NOMO-1 treated with dmso at 0.1 percent for 144 hours (cell line): ENCODE measurements around the gene ZBTB25.

ENCODE experiments used
- DNase-seq: peaks from one replicate; lab custom pipeline; 2025; ENCODE audit not compliant: unreplicated experiment; lab: John Stamatoyannopoulos, UW

ZBTB25 gene

DNA sequence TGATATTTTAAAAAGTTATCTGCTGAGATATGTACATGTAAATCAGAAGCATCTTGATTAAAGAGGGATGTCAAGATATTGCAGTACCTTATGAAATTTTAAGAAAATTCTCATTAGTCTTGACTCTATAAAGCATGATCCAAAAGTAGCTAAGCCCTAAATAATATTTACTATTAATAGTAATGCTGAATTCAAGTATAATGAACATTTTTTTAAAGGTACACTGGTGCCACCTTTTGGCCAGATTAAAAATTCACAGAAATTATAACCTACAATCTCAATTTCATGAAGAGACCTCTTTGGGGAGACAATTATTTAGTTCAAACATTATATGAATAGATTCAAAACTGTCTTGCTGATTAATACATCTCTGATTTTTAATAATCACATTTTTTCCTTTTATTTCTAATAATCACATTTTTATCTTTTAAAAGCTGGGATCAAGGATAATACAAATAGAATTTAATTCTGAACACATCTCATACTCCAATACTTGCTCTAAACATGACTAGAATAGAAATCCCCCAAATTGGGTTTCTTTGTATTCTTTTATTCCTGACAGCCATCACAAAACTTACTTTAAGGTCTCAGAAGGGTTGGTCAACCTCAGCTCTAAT is 24.9 kb downstream of the ZBTB25 start:
- DNase-seq: no peak

DNA sequence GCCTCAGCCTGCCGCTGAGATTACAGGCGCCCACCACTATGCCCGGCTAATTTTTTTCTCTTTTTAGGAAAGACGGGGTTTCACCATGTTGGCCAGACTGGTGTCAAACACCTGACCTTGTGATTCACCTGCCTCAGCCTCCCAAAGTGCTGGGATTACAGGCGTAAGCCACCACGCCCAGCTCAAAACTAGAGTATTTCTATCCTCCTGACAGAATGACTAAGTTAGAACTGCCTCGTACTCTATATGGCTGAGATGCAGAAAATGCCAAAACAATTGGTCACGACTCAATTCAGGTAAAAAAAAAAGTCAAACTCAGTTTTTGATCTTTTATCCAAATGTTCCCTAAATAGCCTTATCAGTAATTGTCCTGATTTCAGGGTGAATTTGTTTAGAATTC is 27.2 kb downstream of the ZBTB25 start:
- DNase-seq: no peak

GRCh38 chr14:64475585-64476273 is 27.9 kb downstream of the ZBTB25 start:
- DNase-seq: no peak

- no peak for DNase-seq
Measured at GRCh38 chr14:64474698-64475097, 28.9 kb downstream of the ZBTB25 start.

DNA sequence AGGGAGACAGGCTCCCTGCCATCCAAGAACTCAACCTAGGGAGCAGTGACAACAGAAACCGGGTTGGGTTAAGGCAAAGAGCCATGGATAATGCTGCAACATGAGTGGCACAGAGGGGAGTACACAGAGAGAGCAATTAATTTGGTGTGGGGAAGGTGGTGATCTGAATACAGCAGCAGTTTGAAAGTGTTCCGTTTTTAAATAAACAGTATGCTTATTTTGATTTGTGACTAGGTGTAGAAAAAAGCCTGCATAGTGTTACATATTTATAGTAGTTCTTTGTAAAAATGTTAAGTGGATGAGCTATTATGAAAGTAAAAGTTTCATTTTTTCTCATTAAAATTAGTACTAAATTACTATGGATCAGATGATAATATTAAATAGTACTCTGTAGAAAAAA is 29.6 kb downstream of the ZBTB25 start:
- DNase-seq: no peak

DNA sequence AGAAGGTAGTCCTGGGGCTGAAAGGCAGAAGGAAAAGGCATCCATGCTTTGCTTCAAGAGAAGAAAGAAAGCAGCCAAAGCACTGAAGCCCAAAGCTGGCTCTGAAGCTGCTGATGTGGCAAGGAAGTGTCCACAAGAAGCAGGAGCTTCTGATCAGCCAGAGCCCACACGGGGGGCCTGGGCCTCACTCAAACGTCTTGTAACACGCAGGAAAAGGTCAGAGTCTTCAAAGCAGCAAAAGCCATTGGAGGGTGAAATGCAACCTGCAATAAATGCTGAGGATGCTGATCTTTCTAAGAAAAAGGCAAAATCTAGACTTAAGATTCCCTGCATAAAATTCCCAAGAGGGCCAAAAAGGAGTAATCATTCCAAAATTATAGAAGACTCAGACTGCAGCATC is 35.2 kb downstream of the ZBTB25 start:
- DNase-seq: no peak

DNA sequence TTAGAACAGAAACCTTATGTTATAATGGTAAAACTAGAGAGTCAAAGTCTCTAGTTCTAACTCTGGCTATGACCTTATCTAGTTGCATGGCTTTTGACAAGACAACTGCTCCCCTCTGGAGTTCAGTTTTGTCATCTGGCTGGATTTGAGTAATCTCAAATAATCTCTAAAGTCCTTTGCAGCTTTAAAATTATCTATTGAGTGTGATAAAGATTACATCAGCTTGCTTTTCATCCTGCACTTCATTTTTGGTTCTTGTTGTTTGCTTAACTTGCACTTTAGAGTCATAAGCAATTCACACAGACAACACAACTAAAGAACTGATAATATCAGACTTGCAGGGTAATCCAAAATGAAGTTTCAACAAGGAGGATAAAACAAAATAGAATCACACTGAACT is 36.1 kb downstream of the ZBTB25 start:
- DNase-seq: no peak

GRCh38 chr14:64467101-64467500 is 36.5 kb downstream of the ZBTB25 start:
- no peak for DNase-seq

DNA sequence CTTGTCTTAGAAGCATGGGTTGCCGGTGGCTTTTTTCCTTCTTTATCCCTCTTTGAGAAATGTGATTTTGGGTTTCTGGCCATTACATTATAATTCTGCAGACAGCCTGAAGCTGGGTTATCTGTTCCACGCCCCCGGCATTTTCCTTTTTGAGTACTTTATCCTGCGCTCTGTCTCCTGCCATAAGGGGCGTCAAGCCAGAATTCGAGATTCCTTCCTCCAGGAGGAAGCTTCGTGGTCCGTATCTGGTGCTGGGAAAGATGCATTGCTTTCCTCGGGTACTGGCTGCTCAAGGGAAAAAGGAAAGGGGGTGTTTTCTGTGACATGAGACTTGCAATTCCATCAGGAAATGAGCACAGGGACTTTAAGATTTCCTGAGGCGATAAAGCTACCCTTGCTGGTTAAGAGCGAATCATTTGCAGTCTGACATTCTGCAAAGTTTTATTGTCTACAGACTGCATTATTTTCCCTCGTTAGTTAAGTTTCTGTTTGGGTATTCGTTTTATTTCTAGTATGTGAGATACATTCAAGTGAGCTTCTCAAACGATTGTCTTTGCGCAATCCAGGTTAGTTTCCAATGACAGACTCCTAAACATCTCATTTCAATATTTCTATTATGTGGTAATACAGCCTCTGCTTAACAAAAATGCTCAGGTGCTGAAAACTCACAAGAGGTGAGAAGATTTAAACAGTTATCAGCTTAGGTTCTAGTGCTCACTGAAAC is 37.6 kb downstream of the ZBTB25 start:
- no peak for DNase-seq

GRCh38 chr14:64465191-64465822 is 38.3 kb downstream of the ZBTB25 start, which contains the start of gene AKAP5:
Gene AKAP5 (plus strand): TSS chr14:64465499. CDS start chr14:64468395, 2,896 bp downstream.
- DNase-seq: no peak

GRCh38 chr14:64464651-64465050 is 39.0 kb downstream of the ZBTB25 start:
- no peak for DNase-seq

- DNase-seq: no peak
Measured at GRCh38 chr14:64463873-64464272, 39.8 kb downstream of the ZBTB25 start.

- DNase-seq: no peak
Measured at GRCh38 chr14:64463195-64463594, 40.4 kb downstream of the ZBTB25 start.

- DNase-seq: no peak
Measured at GRCh38 chr14:64461221-64461620, 42.4 kb downstream of the ZBTB25 start.

- DNase-seq: no peak
Measured at GRCh38 chr14:64459405-64460136, 44.1 kb downstream of the ZBTB25 start.

GRCh38 chr14:64454671-64455070 is 49.0 kb downstream of the ZBTB25 start:
- no peak for DNase-seq

GRCh38 chr14:64450255-64450654 is 53.4 kb downstream of the ZBTB25 start:
- no peak for DNase-seq

DNA sequence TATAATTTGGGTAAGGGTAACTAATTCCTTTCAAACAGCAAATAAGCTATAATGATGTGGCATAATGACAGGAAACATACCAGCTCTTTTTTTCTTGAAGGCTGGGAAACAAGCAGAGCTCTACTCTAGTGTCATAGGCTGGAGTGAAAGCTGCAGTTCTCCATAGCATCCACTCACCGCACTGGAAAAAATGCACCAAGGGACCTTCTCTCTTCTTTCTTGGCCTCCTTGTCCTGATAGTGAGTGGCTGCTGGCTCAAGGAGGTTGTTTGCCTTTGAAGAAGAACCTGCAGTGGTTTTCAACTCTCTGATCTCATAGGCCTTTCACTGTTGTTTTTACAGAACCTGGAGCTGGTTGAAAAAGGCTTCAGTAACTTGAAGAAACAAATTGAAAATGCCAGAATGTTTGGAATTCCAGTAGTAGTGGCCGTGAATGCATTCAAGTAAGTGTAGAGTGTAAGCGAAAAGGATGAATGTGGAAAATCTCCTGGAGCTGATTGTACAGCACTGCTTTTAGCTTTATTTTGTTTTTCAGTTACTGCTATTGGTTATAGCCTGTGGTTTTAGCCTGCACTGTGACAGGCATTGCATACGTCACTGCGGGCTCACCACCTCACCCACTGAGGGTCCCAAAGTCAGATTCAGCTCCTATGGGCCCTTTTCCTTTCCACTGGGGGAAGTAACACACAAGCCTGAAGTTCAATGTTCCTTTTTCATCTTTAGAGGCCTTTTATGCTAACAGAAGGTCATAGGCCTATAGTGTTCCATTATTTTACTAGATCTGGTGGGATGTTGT is 55.6 kb downstream of the ZBTB25 start:
- no peak for DNase-seq

DNA sequence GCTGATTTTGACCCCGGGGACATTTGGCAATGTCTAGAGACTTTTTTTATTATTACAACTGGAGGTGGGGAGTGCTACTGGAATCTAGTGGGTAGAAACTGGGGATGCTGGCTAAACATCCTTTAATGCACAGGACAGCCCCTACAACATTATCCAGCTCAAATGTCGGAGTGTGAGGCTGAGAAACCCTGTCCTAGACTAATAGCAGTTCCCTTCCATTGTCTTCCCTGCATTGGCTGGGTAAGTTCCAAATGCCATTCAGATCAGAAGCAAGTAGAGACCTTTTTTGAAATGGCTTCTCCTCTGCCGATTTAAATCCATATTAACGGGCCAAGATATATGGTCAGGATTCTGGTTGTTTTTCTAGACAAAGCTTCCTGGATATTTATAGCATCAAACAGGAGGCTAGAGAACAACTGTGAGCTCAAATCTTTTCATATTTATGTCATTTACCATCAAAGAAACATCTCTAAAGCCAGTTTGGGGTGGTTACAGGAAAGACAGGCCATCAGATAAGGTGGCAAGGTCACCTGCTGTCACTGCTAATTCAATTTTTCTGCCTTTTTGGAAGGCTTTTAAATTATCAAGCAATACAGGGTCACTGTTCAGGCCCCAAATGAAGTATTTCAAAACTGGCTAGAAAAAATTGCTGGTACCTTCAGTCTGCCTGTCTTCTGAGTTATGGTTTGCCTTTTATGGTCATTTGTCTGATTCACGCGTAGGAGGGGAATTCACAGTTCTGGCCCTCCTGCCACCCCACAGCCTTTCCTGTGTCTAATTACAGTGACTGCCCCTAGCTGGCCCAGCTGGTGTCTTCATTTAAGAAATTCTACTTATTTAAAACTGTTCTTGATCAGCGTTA is 58.4 kb downstream of the ZBTB25 start:
- peak; percentile 69 for DNase-seq
